NCI-H146 (cell line): ENCODE results near the gene TRABD2B.

Experiments used
- DNase-seq: peaks from one replicate; lab custom pipeline; 2025; lab: John Stamatoyannopoulos, UW

TRABD2B gene

GRCh38 chr1:47992720-47993415 is 4.3 kb downstream of the TRABD2B start:
- no peak for DNase-seq

GRCh38 chr1:47991673-47992072 is 5.5 kb downstream of the TRABD2B start:
- DNase-seq: no peak

- no peak for DNase-seq
Observed at GRCh38 chr1:47991187-47991586, 6.0 kb downstream of the TRABD2B start.

- DNase-seq: no peak
Observed at GRCh38 chr1:47990286-47990685, 6.9 kb downstream of the TRABD2B start.

GRCh38 chr1:47987601-47988000 is 9.6 kb downstream of the TRABD2B start:
- no peak for DNase-seq

- no peak for DNase-seq
Observed at GRCh38 chr1:47986761-47987200, 10.4 kb downstream of the TRABD2B start.

- no peak for DNase-seq
Observed at GRCh38 chr1:47985018-47985417, 12.2 kb downstream of the TRABD2B start.

GRCh38 chr1:47984175-47984789 is 12.9 kb downstream of the TRABD2B start:
- DNase-seq: no peak

- no peak for DNase-seq
Observed at GRCh38 chr1:47983691-47984090, 13.5 kb downstream of the TRABD2B start.

GRCh38 chr1:47981667-47982350 is 15.4 kb downstream of the TRABD2B start:
- DNase-seq: no peak

GRCh38 chr1:47980501-47980900 is 16.7 kb downstream of the TRABD2B start:
- DNase-seq: no peak

GRCh38 chr1:47979724-47980123 is 17.5 kb downstream of the TRABD2B start:
- DNase-seq: no peak

GRCh38 chr1:47978486-47978885 is 18.7 kb downstream of the TRABD2B start:
- DNase-seq: no peak

- DNase-seq: no peak
Observed at GRCh38 chr1:47976728-47977127, 20.5 kb downstream of the TRABD2B start.

GRCh38 chr1:47976267-47976666 is 20.9 kb downstream of the TRABD2B start:
- DNase-seq: no peak

- DNase-seq: no peak
Observed at GRCh38 chr1:47975302-47975921, 21.8 kb downstream of the TRABD2B start.

- DNase-seq: no peak
Observed at GRCh38 chr1:47972864-47973432, 24.2 kb downstream of the TRABD2B start.

GRCh38 chr1:47971385-47972160 is 25.6 kb downstream of the TRABD2B start:
- no peak for DNase-seq

GRCh38 chr1:47970882-47971281 is 26.3 kb downstream of the TRABD2B start:
- DNase-seq: no peak

GRCh38 chr1:47969478-47969877 is 27.7 kb downstream of the TRABD2B start:
- no peak for DNase-seq

GRCh38 chr1:47968556-47968888 is 28.7 kb downstream of the TRABD2B start:
- no peak for DNase-seq
